Fibroblast of skin of abdomen (primary cell): ENCODE results near the gene SIX3.

ENCODE experiments used
- DNase-seq: peaks from one replicate; pipeline ENCODE4 v3.0.0-alpha.2; 2013

The SIX3 gene

DNA sequence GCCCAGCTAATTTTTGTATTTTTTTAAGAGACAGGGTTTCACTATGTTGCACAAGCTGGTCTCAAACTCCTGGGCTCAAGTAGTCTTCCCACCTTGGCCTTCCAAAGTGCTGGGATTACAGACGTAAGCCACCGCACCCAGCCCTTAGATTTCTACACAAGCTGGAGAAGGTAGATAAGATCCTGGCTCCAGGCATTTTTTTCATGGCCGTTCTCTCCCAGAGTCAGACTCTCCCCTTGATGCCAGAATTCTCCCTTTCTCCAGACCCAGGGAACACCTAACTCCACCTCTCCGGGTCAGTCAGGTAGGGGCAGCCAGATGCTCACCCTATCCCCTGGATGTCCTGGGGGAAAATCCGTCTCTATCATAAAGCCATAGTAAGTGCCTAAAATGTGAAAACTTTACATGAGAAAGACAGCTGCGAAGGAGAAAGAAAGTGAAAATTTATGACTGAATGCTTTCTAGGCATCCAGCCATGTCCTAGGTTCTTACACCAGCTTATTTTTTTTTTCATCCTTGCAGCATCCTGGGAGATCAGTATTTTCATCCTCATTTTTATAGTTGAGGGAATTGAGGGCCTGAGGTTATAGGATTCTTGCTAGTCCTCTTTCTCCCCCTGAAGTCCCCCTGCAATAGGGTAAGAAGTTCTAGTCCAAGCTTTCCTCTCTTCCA lies 16.3 kb downstream of the SIX3 start:
- no peak for DNase-seq

DNA sequence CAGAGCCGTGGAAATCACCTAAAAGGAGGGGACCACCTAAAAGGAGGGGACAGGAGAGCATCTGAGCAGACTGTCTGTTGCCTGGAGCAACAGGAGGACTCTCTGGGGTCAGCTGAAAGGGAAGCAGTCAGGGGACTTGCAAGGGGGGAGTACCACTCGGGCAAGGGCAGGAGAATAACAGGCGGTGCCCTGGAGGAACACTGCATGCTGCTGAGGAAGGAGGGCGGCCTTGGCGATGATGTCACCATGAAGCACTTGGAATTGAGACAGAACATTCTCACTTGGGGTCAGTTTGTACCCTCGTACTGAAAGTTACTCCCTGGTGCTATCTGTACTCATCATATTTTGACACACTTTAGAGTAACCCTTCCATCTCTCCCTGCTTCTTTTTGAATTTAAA lies 18.4 kb downstream of the SIX3 start:
- DNase-seq: no peak

DNA sequence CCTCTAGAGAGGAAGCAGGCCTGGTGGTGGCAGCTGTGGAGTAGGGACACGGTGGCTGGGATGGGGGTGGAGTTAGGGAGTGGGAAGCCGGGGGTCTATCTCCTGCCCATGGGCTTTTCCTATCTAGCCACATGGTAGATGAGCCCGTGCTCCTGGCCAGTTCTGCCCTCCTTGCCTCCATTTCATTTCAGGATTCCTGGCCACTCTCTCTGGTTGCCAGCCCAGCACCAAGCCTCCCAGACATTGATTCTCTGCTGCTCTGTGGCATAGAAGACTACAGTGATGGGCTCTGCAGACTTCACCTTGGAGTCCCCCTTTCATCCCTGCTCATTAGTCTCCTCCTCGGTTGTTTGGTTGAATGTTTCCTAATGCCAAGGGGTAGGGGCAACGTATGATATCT lies 19.4 kb downstream of the SIX3 start:
- no peak for DNase-seq

DNA sequence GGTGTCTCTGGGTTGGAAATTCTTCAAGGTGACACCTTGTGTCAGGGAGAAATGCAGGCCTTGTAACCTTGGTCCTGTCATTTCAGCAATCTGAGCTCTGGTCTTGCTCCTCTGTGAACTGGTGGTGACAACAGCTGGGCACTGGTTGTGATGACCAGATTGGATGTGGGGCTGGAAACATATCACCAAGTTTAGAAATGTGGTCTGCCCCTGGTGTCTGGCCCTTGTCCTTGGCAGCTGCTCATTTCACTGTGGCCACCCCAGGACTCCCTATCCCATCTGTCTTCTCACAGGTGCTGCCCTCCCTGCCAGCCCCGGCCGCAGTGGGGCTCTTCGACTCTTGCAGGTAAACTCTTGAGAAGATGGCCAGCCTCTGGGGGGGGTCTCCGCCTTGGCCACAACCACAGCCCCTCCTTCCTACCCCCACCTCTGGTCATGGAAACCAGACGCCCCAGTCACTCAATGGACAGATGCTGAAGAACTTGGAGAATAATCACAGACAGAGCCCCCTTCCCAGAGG lies 20.7 kb downstream of the SIX3 start:
- no peak for DNase-seq

DNA sequence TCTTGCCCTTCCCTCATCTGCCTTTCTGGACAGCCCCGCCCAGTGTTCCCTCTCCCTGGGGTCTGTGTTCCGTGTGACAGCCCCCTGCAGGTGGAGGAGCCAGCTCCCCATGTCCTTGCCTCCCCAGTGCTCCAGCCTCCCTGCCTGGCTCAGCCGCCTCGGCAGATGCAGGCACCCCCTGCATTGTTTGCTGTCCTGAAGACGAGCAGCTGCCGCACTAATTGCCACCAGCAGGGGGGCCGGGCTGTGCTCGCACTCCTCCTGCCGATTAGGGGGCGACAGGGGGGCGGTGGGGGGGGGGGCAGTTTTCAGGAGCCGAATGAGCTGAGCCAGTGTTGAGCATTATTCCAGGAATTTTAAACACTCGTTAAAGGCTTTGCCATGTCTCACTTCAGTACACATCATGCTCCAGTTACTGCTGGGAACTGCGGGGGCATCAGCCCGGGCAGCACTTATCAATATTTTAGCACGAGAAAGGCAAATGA lies 23.3 kb downstream of the SIX3 start:
- DNase-seq: no peak

DNA sequence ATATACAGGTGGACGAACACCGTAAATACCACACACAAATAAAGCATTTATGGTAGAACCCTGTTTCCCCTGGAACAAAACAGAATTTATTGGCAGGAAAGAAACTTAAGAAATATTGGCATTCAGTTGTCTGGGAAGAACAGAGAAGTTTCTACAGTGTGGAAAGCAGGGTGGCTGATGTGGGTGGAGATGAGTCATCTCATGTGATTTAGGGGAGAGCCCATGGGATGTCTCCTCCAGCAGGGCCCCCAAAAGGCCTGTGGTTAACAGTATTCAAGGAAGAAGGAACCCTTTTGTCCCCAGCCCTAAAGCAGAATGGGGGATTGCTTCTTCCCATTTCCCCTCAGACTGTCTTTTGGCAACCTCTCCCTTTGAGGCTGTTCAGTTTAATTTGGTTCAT lies 24.2 kb downstream of the SIX3 start:
- DNase-seq: no peak

DNA sequence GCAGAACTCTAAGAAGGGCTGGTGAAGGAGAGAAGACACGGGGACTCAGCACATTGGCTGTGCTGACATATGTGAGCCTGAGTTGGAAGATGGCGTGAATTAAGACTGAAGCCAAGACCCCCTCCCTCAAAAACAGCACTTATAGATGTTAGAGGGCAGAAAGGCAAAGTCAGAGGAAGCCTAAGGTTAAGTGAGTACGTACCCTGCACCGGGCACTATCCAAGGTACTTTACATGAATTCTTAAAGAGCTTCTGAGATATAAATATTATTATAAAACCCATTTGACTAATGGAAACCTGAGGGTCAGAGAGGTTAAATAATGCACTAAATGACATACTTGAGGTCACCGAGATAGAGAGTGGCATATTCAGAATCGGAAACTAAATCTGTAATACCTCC lies 25.6 kb downstream of the SIX3 start:
- no peak for DNase-seq

DNA sequence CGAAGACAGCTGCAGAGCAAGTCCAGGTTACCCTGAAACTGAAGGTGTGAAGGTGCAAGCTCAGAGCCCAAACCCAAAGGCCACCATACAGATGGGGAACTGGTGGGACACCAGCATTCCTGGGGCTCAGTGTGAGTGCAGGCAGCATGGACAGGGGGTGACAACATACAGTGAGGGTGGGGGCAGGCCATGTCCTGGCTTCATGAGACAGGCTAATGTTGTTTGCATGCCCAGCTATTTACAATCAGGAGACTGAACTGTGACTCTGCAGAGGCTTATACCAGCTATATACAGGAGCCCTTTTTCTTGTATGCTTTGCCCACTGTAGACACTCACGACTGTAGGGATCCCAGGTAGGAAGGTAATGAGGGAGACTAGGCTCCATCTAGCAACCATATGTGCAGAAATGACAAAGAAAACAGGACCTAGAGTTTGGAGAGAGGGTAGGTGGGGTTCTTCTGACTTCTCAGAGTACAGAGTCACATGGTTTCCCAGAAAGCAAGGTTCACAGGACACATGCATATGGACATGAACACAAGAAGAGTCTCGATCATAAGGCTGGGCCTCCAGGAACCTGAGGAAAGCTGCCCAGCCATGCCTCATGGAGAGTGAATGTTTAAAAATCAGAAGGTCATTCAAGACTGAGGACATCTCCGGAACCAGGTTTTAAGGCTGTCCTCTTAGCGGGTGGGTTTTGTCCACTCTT lies 26.4 kb downstream of the SIX3 start:
- no peak for DNase-seq

DNA sequence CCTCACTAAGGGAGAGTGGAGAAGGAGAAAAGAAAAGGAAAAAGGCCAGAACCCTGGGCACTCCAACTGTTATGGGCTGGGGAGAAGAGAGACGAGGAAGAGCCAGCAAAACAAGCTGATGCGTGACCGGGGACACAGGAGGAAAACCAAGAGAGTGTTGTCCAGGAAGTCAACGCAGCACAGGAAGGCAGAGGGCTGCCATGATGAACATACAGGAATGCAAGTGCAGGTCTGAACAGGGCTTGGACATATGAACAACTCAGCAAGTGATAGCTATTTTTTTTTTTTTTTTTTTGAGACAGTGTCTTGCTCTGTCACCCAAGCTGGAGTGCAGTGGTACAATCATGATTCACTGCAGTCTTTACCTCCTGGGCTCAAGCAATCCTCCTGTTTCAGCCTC lies 28.4 kb downstream of the SIX3 start:
- no peak for DNase-seq

DNA sequence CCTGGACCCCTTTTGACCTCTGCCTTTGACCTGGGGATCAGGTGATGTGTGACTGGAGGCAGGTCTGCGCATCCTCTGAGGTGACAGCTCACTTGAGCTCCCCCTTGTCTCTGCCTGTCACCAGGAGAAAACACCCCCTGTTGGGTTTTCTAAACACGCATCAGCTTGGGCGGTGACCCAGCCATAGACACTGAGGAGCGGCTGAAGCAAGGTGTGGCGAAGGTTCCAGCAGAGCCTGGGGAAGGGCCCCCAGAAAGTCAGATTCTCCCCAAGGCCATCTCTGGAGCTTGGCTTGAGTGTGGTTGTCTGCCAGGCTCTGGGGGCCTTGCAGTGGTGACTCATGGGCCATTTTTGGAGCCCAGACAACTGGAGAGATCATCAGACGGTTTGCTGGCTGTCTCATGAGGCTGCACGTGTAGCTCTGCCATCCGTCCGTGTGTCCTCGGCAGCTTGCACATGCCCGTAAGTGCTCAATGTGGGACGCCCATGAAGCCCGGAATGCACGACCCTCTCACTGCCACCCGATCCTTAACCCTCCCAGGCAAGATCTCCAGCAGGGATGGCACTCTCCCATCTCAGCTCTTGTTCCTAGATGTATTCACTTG lies 29.4 kb downstream of the SIX3 start:
- peak; percentile 23 for DNase-seq

DNA sequence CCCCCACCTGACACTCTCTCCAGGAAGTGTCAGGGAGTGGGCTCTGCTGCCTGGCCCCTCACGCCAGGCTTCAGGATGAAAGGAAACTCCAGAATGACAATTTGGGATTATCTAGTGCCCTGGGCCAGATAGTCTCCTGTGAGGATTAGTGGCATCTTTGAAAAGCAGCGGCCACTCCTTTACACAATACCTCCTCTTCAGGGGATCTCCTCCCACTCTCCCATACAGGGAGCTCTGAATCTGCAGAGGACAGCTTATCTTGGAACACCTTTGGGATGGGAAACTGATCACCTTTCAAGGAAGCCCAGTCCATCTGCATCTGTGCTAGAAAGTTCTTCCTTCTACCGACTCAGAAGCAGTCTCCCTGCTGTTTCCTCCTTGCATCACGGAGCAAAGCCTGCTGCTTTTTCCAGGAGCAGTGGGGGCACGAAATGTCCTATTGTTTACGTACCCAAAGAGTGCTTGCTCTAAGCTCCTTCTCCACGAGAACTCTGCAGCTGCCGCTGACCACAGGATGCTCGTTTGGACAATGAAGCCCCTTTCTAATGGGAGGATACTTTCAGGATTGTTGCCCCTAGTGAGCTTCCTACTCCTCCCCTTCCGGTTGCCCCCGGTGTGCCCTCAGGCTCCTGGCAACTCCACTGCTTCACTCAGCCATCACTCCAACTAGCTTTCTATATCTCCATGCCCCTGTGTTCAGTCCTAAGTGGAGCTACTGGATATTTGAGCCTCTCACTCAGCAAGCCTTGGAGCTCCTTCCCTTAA lies 31.5 kb downstream of the SIX3 start:
- DNase-seq: no peak

DNA sequence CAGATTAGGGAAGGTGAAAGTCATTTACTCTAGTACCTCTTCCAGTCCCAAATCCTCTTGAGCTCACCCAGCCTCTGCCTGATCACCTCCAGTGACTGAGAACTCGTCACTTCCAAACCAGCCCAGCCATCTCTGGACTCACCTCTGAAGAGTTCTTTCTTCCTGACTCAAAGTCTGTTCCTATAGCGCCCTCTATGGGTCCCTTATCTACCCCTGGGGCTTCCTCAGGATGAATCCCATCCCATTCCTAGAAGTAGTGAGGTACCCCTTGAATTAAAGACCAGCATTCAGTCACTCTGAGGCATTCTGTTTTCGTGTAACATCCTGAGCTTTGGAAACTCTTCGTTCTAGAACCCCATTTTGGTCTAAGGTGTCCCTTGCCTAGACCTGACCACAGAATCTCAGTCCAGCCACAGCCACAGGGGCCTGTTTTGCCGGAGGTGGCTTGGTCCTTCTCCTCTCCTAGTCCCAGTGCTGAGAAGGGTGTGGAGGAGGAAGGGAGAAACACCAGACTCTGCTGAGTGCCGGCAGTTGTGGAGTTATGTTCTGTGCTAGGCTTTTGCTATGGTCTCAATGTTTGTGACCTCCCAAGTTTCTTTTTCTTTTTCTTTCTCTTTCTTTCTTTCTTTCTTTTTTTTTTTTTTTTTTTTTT lies 32.7 kb downstream of the SIX3 start:
- DNase-seq: peak; percentile 28

DNA sequence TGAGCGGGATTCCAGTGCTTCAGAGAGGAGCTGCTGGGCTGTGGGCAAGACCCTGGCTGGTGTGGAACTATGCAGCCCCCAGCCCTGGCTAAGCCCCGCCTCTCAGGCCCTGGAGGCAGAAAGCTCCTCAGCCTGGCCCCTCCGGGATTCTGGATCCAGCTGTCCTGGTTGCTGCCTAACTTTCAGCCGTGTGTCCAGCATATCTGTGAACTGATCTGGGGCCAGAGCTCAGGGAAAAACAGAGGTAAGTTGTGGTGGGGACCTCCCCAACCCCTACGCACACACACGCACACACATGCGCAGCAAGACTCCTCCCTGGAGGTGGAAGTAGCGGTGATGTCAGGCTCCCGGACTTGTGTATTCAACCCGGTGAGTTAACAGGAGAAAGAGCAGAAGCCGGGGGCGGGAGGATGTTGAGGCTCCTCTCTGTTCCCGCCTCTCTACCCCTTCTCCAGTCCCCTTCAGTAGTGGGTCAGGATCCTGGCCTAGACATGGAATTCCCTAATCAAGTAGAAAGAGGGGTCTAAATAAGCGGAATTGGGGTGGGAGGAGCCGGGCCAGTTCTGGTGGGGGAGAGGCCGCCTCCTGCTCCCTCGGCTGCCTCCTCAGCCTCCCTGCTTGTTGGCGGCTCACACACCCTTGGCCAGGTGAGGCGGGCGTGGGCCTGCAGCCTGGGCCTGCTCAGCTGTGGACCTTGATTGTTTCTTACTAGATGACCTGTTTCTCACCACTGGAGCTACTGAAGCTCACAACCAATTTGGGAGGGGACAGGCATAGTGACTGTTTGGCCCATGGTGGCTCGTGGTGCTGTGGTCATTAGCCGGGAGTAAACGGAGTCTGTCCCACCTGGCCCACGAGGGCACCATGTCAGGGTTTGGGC lies 34.3 kb downstream of the SIX3 start:
- DNase-seq: no peak

DNA sequence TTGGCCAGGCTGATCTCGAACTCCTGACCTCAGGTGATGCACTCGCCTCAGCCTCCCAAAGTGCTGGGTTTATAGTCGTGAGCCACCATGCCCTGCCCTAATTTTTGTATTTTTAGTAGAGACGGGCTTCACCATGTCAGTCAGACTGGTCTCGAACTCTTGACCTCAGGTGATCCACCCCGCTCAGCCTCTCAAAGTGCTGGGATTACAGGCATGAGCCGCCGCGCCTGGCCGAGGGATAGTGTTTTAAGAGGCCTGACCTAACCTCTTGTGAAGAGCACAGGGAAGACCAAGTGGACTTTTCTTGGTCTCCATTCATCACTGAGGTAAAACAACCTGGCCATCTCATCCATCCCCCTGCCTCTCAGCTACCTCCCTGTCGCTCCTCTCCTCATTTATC lies 38.1 kb downstream of the SIX3 start:
- no peak for DNase-seq

DNA sequence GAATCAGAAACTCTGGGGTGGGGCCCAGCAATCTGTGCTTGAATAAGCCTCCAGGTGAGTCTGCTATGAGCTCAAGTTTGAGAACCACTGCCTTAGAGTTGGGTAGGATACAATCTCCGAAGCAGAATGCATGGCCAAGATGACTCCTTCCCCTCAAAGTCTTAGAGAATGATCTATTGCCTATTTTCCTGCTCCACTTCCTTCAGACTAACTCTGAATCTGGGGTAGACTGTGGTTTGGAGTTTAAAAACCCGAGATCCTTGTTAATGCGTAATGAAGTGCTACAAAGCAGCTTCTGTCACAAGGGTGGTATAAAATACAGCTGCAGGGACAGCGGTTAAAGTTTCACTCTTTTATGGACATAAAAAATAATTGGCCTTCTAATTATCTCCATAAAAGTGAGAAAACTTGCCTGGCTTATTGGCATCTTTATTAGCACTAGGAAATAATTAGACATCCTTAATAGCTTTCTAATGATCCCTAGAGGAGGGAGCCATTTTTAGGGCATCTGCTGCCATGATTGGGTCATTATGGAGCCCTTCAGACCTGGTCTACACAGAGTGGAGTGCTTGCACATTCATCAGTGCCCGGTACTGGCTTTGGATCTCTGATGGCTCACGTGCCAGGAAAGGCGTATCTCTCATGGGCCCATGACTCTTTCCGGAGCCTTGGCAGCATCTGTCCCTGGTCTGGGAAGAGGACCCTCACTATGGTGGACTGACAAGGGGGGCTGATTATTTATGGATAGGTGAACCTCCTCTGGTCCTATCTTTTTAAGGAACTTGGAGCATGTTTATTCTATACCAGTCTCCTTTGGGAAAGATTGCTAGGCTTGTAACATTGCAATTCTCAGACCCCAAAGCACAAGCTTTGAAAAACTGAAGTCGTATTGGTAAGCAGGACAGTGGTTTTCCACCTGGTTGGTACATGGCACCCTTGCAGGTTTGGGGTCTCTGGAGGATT lies 39.5 kb downstream of the SIX3 start:
- DNase-seq: no peak

DNA sequence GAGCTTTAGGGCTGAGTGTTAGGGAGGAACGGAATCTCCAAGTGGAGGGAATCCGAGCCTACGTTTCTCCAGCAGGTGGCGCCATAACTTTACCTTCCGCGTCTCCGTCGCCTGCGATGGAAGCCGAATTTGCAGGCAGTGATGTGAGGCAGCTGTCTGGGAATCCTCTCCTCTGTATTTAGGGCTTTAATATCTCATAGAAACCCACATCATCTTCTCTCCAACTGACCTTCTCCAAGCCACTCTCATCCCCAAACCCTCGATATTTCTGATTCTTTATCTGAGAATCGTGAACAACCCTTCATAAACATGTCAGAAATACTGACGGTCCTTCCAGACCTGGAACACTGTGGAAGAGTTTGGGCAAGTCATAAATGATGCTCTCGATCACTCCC lies 40.2 kb downstream of the SIX3 start:
- peak; percentile 62 for DNase-seq

DNA sequence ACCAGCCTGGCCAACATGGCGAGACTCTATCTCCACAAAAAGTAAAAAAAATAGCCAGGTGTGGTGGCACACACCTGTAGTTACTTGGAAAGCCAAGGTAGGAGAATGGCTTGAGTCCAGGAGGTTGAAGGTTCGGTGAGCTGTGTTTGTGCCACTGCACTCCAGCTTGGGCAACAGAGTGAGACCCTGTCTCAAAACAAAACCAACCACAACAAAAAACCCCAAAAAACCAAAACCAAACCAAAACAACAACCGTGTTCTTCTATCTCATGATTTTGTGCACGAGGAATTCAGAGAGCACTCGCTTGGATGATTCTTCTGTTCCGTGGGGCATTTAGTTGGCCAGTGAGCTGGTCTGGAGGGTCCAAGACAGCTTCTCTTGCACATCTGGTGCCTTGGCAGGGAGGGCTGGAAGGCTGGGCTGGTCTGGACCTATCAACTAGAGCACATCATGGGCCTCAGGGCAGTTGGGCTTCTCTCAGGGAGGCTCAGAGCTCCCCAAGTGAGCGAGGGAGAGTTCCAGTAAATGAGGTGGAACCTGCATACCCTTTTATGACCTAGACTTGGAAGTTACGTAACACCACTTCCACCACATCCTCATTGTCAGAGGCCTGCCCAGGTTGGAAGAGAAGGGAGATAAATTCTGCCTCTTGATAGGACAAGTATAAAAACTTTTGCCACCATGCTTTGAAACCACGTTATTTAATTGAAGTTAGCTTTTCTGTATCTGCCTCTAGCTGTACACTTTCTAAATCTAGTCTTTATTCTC lies 42.5 kb downstream of the SIX3 start:
- no peak for DNase-seq

DNA sequence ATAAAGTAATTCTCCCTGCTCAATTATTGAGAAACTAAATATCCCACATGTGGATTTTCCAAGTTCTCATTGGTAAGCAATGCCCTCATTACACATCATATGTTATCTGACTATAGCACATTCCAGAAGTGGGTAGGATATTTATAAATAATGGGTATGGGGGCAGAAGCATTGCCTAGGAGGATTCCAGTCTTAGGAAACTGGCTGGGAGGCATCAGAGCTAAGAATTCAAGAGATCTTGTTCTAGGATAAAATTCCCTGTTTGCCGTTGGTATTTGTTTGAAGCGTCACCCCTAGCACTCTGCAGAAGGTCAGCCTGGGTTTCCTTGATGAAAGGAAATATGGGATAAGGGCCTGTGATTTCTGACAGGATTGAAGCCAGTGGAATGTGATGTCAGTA lies 47.7 kb downstream of the SIX3 start:
- no peak for DNase-seq

DNA sequence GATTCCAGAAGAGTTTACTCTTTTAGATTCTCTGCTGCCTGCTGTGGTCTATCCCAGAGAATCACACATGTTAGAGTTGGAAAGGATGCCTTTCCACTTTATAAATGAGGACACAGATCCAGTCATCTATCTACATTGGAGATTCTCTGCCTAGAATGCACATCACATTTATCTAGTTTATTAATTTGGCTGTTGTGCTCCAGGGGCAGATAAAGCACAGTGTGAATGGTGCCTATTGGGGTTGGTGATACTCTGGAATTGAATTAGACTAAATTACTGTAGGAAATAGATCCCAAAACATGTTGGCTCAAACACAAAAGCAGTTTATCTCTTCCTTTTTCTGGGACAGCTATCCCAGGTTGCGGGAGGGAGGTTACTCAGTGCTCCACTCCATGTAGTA lies 52.9 kb downstream of the SIX3 start:
- no peak for DNase-seq
